WERI-Rb-1 (cell line): Measurements from ENCODE around the gene NSD2.

ENCODE experiments used
- DNase-seq: peaks from one replicate; pipeline ENCODE4 v3.0.0-alpha.2; 2020
- H3K27ac ChIP-seq: fragments of 250-450 bp; sonication (Bioruptor Pico); 2 replicates; pipeline ENCODE4 v1.5.1; 2020; ENCODE audit warnings: mild to moderate bottlenecking, moderate library complexity
- H3K27me3 ChIP-seq: fragments of 250-450 bp; sonication (Bioruptor Pico); 2 replicates; pipeline ENCODE4 v1.5.1; 2021; ENCODE audit warnings: mild to moderate bottlenecking, low read depth, moderate library complexity; ENCODE audit not compliant: insufficient read depth, severe bottlenecking
- H3K36me3 ChIP-seq: fragments of 250-450 bp; sonication (Bioruptor Pico); 2 replicates; pipeline ENCODE4 v1.5.1; 2020; ENCODE audit warnings: mild to moderate bottlenecking, moderate library complexity
- H3K4me3 ChIP-seq: 2 replicates; pipeline ENCODE4 v1.5.1; 2011; ENCODE audit warnings: low read depth, mild to moderate bottlenecking, control low read depth, low read length
- H3K9me3 ChIP-seq: fragments of 250-450 bp; sonication (Bioruptor Pico); 2 replicates; pipeline ENCODE4 v1.5.1; 2021; ENCODE audit warnings: mild to moderate bottlenecking, moderate library complexity; ENCODE audit not compliant: severe bottlenecking
- CTCF ChIP-seq: IDR thresholded peaks from 2 replicates; pipeline ENCODE4 v1.5.1; 2011; ENCODE audit warnings: low read depth, mild to moderate bottlenecking, control low read depth, inconsistent platforms, low read length

NSD2 gene

GRCh38 chr4:1895971-1896657 lies 24.9 kb downstream of the NSD2 start:
- no peaks in the 10 kb centered on the region for H3K27me3 ChIP-seq
- DNase-seq: no peak
- no peak for TF ChIP-seq CTCF
- no peaks in the 10 kb centered on the region for H3K9me3 ChIP-seq
- peaks cover 73% of the 10 kb centered on the region for H3K36me3 ChIP-seq
- no peak overlapping the region for H3K27ac ChIP-seq
- H3K4me3 ChIP-seq: no peak overlapping the region

DNA sequence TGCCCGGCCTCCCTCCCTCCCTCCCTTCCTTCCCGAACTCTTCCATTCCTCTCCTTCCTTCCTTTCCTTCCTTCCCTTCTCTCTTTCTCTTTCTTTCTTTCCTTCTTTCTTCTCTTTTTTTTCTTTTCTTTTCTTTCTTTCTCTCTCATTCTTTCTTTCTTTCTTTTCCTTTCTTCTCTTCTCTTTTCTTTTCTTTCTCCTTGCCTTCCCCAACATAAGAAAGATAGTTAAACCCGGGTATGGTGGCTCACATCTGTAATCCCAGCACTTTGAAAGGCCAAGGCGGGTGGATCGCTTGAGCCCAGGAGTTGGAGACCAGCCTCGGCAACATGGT lies 25.4 kb downstream of the NSD2 start:
- Histone ChIP-seq H3K27ac (no peak overlapping the region), H3K27me3 (no peaks in the 10 kb centered on the region), H3K9me3 (no peaks in the 10 kb centered on the region), H3K4me3 (no peak overlapping the region), H3K36me3 (peaks cover 73% of the 10 kb centered on the region)
- no peak for DNase-seq
- no peak for TF ChIP-seq CTCF

- H3K27ac ChIP-seq: no peak overlapping the region
- no peak overlapping the region for H3K4me3 ChIP-seq
Observed at GRCh38 chr4:1898007-1898406, 26.8 kb downstream of the NSD2 start.

GRCh38 chr4:1898681-1899080 lies 27.5 kb downstream of the NSD2 start:
- no peak for TF ChIP-seq CTCF
- no peaks in the 10 kb centered on the region for H3K9me3 ChIP-seq
- no peak for DNase-seq
- peaks cover 77% of the 10 kb centered on the region for H3K36me3 ChIP-seq
- H3K27me3 ChIP-seq: no peaks in the 10 kb centered on the region
- H3K27ac ChIP-seq: peak overlapping the region; percentile 18; the same call in 1 of the 2 replicates
- H3K4me3 ChIP-seq: no peak overlapping the region

More at GRCh38 chr4:1898007-1898406, 26.8 kb downstream of the NSD2 start:
- TF ChIP-seq CTCF: no peak
- Histone ChIP-seq H3K27me3 (no peaks in the 10 kb centered on the region), H3K9me3 (no peaks in the 10 kb centered on the region), H3K36me3 (peaks cover 75% of the 10 kb centered on the region)
- DNase-seq: no peak

DNA sequence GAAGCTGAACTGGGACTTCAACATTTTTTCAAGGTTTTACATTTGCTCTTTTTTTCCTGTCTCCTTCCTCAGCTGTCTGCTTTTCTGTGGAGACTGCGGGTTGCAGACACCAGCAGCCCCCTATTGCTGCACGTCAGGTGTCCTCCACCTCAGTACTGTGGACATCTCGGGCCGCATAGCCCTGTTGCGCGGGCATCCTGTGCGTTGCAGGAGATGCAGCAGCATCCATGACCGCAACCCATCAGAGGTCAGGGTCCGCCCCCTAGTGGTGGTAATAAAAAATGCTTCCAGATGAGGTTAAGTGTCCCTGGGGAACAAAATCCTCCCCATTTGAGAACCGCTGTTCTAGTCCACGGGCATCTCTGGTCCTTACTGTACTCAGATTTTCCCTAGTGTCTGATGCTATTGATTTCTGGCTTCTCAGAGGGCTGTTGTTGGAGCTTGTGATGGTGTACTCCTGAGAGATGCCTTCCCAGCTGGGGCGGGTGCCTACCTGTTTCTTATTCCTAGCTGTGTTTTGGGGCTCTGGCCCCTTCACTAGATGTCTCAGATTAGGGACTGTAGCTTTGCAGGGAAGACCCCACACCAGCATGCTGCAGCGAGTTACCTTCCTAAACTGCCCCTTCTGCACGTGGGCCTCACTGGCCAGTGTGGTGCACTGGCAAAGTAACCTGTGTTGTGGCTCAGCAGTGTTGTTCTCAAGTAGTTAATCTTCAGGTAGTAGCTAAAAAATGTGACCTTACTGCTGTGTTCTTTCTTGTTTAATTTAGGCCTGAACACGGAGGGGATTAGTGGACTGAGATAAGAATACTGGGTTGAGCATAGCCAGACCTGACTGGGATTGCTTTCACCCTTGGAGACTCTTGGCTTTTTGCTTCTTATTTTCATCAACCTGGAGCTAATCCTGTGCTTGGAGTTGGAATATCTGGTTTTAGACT lies 28.2 kb downstream of the NSD2 start:
- Histone ChIP-seq H3K27me3 (no peaks in the 10 kb centered on the region), H3K9me3 (no peaks in the 10 kb centered on the region), H3K27ac (no peak overlapping the region), H3K36me3 (peaks cover 77% of the 10 kb centered on the region), H3K4me3 (no peak overlapping the region)
- peak; percentile 87 for TF ChIP-seq CTCF
- peak; percentile 78 for DNase-seq
